ENCODE measurements around the gene SMCR8.
"Not testable (repeated sequence)": the region's sequence is repeated elsewhere in the genome, so short reads cannot be mapped to it uniquely, and the experiment has no call there.

The SMCR8 gene

DNA sequence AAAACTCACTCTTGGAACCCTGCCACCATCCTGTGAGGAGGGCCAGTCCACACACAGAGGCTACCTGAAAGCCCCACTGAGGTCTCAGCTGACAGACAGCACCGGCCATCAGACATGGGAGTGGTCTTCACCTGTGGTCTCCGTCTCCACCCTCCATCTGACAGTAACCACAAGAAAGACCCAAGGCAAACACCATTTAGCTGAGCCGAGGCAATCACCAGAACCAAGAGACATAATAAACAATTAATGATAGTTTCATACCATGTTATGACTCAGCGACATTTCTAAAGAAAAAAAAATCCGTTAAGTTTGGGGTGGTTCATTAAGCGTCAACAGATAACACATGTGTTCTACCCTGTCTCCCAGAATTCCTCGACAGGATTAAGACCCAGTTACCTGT is 56.4 kb downstream of the SMCR8 start:
- Histone ChIP-seq H3K4me3 (ENCODE audit: low read length) (no peak overlapping the region), H3K79me2 (ENCODE audit: low read length) (no peaks in the 10 kb centered on the region), H3F3A (ENCODE audit: insufficient read depth, low read length) (no peaks in the 10 kb centered on the region), H3K27ac (ENCODE audit: low read length) (no peak overlapping the region), H3K27me3 (replicated peaks; ENCODE audit: insufficient read depth, low read length) (no peaks in the 10 kb centered on the region), H2AFZ (ENCODE audit: low read length) (no peak overlapping the region), H3K4me1 (ENCODE audit: low read length) (no peaks in the 10 kb centered on the region), H3K4me2 (ENCODE audit: low read depth, low read length) (no peak overlapping the region), H3K9me2 (replicated peaks; ENCODE audit: insufficient read depth, low read length) (no peaks in the 10 kb centered on the region), H3K9me3 (replicated peaks; ENCODE audit: insufficient read depth, low read length) (no peaks in the 10 kb centered on the region), H3K9ac (ENCODE audit: low read length) (no peak overlapping the region), H4K20me1 (ENCODE audit: insufficient read depth, low read length) (no peaks in the 10 kb centered on the region), H3K36me3 (replicated peaks; ENCODE audit: insufficient read depth, low read length) (no peaks in the 10 kb centered on the region)
- no peak for TF ChIP-seq EZH2 (optimal IDR thresholded peaks at IDR 0.05; ENCODE audit: low read depth, low read length)
- TF ChIP-seq, protein P1, sequence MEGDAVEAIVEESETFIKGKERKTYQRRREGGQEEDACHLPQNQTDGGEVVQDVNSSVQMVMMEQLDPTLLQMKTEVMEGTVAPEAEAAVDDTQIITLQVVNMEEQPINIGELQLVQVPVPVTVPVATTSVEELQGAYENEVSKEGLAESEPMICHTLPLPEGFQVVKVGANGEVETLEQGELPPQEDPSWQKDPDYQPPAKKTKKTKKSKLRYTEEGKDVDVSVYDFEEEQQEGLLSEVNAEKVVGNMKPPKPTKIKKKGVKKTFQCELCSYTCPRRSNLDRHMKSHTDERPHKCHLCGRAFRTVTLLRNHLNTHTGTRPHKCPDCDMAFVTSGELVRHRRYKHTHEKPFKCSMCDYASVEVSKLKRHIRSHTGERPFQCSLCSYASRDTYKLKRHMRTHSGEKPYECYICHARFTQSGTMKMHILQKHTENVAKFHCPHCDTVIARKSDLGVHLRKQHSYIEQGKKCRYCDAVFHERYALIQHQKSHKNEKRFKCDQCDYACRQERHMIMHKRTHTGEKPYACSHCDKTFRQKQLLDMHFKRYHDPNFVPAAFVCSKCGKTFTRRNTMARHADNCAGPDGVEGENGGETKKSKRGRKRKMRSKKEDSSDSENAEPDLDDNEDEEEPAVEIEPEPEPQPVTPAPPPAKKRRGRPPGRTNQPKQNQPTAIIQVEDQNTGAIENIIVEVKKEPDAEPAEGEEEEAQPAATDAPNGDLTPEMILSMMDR (IDR thresholded peaks at IDR 0.05; ENCODE audit: low read length), result no peak
- no peak for TF ChIP-seq EZH2phosphoT487 (IDR thresholded peaks at IDR 0.05; ENCODE audit: low read length)
- no peak for DNase-seq

DNA sequence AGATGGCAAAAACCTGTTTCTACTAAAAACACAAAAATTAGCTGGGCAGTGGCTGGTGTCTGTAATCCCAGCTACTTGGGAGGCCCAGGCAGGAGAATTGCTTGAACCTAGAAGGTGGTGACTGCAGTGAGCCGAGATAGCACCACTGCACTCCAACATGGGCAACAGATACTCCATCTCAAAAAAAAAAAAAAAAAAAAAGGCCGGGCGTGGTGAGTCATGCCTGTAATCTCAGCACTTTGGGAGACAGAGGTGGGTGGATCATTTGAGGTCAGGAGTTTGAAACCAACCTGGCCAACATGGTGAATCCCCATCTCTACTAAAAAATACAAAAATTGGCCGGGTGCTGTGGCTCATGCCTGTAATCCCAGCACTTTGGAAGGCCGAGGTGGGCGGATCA is 58.1 kb downstream of the SMCR8 start:
- not testable (repeated sequence) for H3F3A ChIP-seq (ENCODE audit: insufficient read depth, low read length); H3K9ac ChIP-seq (ENCODE audit: low read length); H3K27ac ChIP-seq (ENCODE audit: low read length); H3K4me1 ChIP-seq (ENCODE audit: low read length); H3K9me3 ChIP-seq (replicated peaks; ENCODE audit: insufficient read depth, low read length); H3K4me3 ChIP-seq (ENCODE audit: low read length); H3K79me2 ChIP-seq (ENCODE audit: low read length); H3K27me3 ChIP-seq (replicated peaks; ENCODE audit: insufficient read depth, low read length); DNase-seq; H3K4me2 ChIP-seq (ENCODE audit: low read depth, low read length); H3K9me2 ChIP-seq (replicated peaks; ENCODE audit: insufficient read depth, low read length); H4K20me1 ChIP-seq (ENCODE audit: insufficient read depth, low read length); H3K36me3 ChIP-seq (replicated peaks; ENCODE audit: insufficient read depth, low read length); H2AFZ ChIP-seq (ENCODE audit: low read length)

DNA sequence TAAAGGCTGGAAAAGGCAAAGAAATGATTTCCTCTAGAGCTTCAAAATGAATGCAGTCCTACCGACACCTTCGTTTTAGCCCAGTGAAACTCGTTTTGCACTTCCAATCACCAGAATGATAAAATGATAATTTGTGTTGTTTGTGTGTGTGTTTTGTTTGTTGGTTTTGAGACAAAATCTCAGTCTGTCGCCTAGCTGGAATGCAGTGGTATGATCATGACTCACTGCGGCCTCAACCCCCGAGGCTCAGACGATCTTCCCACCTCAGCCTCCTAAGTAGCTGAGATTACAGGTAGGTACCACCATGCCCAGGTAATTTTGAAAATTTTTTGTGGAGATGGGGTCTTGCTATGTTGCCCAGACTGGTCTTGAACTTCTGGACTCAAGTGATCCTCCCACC is 59.1 kb downstream of the SMCR8 start:
- no peaks in the 10 kb centered on the region for H3K27me3 ChIP-seq (replicated peaks; ENCODE audit: insufficient read depth, low read length)
- no peaks in the 10 kb centered on the region for H3K36me3 ChIP-seq (replicated peaks; ENCODE audit: insufficient read depth, low read length)
- H3K79me2 ChIP-seq (ENCODE audit: low read length), result no peaks in the 10 kb centered on the region
- TF ChIP-seq, protein P1 (IDR thresholded peaks at IDR 0.05; ENCODE audit: low read length), result no peak
- TF ChIP-seq EZH2phosphoT487 (IDR thresholded peaks at IDR 0.05; ENCODE audit: low read length), result no peak
- no peaks in the 10 kb centered on the region for H3F3A ChIP-seq (ENCODE audit: insufficient read depth, low read length)
- H3K9me3 ChIP-seq (replicated peaks; ENCODE audit: insufficient read depth, low read length), result no peaks in the 10 kb centered on the region
- H2AFZ ChIP-seq (ENCODE audit: low read length), result no peak overlapping the region
- DNase-seq, result no peak
- no peak overlapping the region for H3K9ac ChIP-seq (ENCODE audit: low read length)
- no peak overlapping the region for H3K27ac ChIP-seq (ENCODE audit: low read length)
- no peaks in the 10 kb centered on the region for H4K20me1 ChIP-seq (ENCODE audit: insufficient read depth, low read length)
- H3K4me2 ChIP-seq (ENCODE audit: low read depth, low read length), result no peak overlapping the region
- no peaks in the 10 kb centered on the region for H3K4me1 ChIP-seq (ENCODE audit: low read length)
- H3K4me3 ChIP-seq (ENCODE audit: low read length), result no peak overlapping the region
- no peaks in the 10 kb centered on the region for H3K9me2 ChIP-seq (replicated peaks; ENCODE audit: insufficient read depth, low read length)

Data from MM.1S (cell line).